CD4-positive, alpha-beta T cell (primary cell): ENCODE data around the gene JMJD4. TPM values are rescaled to one million over a fixed set of nuclear protein-coding genes. Genes with fewer than 3 reads are reported as not detected.
"Not testable (repeated sequence)": the region's sequence is repeated elsewhere in the genome, so short reads cannot be mapped to it uniquely, and the experiment has no call there.

Source experiments
- ATAC-seq: fragments of 200-7000 bp; cut with Tn5 transposase; one replicate; pipeline ENCODE4 v1.10.0; 2022; ENCODE audit warnings: mild to moderate bottlenecking; ENCODE audit not compliant: poor library complexity
- CTCF ChIA-PET: fragments of 350-600 bp; sonication (Branson Sonifier 250); formaldehyde crosslinking; loops from one replicate; lab custom pipeline; 2021; ENCODE audit warnings: antibody characterized with exemption, inconsistent platforms; lab: Charles Lee
- POLR2A ChIA-PET: fragments of 350-600 bp; sonication (Branson Sonifier 250); formaldehyde crosslinking; loops from one replicate; lab custom pipeline; 2021; ENCODE audit warnings: antibody characterized with exemption, inconsistent platforms; lab: Charles Lee
- DNase-seq, 14 experiments: peaks; one replicate each; pipeline ENCODE4 v3.0.0-alpha.2; 2013 to 2020; ENCODE audit warnings: mixed read lengths in 2 of 14
- H3K27ac ChIP-seq, 2 donors: one replicate each; pipeline versions ENCODE4 v1.5.1 to v1.7.0; 2013; ENCODE audit warnings: low read length in 2 of 2, low read depth in 1 of 2, mild to moderate bottlenecking in 1 of 2
- H3K27me3 ChIP-seq, 2 experiments: 1 replicate in 1 of 2; 2 replicates in 1 of 2; pipeline versions ENCODE4 v1.6.1 to v1.7.0; 2013; ENCODE audit warnings: low read length in 2 of 2, control low read depth in 1 of 2, mild to moderate bottlenecking in 1 of 2, moderate library complexity in 1 of 2; ENCODE audit not compliant: insufficient read depth in 2 of 2, control insufficient read depth in 1 of 2
- H3K36me3 ChIP-seq: one replicate; pipeline ENCODE4 v1.6.1; 2013; ENCODE audit warnings: low read length, control low read depth; ENCODE audit not compliant: insufficient read depth
- H3K4me1 ChIP-seq: one replicate; pipeline ENCODE4 v1.6.1; 2013; ENCODE audit warnings: low read length, control low read depth; ENCODE audit not compliant: insufficient read depth
- H3K4me3 ChIP-seq: one replicate; pipeline ENCODE4 v1.5.1; 2013; ENCODE audit warnings: mild to moderate bottlenecking, low read length, moderate library complexity
- H3K9me3 ChIP-seq, 2 experiments: 1 replicate in 1 of 2; 2 replicates in 1 of 2; pipeline versions ENCODE4 v1.6.1 to v1.7.0; 2013; ENCODE audit warnings: low read length in 2 of 2, mild to moderate bottlenecking in 2 of 2, control low read depth in 1 of 2, moderate library complexity in 1 of 2; ENCODE audit not compliant: control insufficient read depth in 1 of 2, insufficient read depth in 1 of 2
- H3K27ac Mint-ChIP-seq: one replicate; pipeline ENCODE4 v1.8.0; 2020; ENCODE audit warnings: mixed read lengths
- H3K27me3 Mint-ChIP-seq: one replicate; pipeline ENCODE4 v1.8.0; 2021; ENCODE audit warnings: mixed read lengths
- H3K36me3 Mint-ChIP-seq: one replicate; pipeline ENCODE4 v1.8.0; 2021; ENCODE audit warnings: low read depth, mixed read lengths
- H3K4me1 Mint-ChIP-seq: one replicate; pipeline ENCODE4 v1.8.0; 2021; ENCODE audit warnings: low read depth, mixed read lengths
- H3K4me3 Mint-ChIP-seq: one replicate; pipeline ENCODE4 v1.8.0; 2020; ENCODE audit warnings: mild to moderate bottlenecking, mixed read lengths
- H3K9me3 Mint-ChIP-seq: one replicate; pipeline ENCODE4 v1.8.0; 2020; ENCODE audit warnings: mixed read lengths
- intact Hi-C, 2 experiments: fragments of 100-400 bp; cut with DNase I in 1 of 2; cut with micrococcal nuclease in 1 of 2; formaldehyde crosslinking; loops; one replicate each; pipeline versions ENCODE4 v1.15.1 to v1.9.0; 2023 to 2025; cut with DNase I, micrococcal nuclease
- total RNA-seq, 174 experiments: library from RNA in 2 of 174; stranded (reverse) in 2 of 174; gene quantifications; one replicate each; pipeline ENCODE4 v1.2.3 and lab custom pipeline; 2021 to 2026
- TF ChIP-seq, protein P1 (sequence below): fragments of 200-600 bp; IDR thresholded peaks from one replicate; pipeline ENCODE4 v1.8.0; 2022; ENCODE audit warnings: antibody characterized with exemption, mild to moderate bottlenecking

JMJD4 gene
- total RNA-seq, 2 experiments from 2014 or later = 11.4 to 11.9 TPM

DNA sequence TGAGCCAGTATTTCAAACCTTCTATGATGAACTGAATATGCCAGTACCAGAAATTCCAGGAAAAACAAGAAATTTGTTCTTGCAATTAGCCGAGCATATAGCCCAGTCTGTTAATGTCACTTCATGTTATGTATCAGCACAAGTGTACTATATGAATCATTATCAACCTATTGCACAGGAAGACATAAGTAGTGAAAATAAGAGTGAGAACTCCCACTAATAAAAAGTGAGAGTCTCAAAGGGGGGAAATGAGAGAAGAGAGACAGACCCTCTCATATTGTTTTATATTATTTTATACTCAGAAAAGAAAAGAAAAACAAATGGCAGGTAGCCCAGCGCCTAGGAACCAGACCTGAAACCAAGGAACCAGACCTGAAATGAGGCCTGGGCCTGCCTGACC is 16.2 kb downstream of the JMJD4 start:
- H3K36me3 ChIP-seq = no peaks in the 10 kb centered on the region
- Mint-ChIP-seq H3K4me3 (no peak overlapping the region), H3K9me3 (peaks cover 34% of the 10 kb centered on the region), H3K4me1 (no peaks in the 10 kb centered on the region), H3K27me3 (no peaks in the 10 kb centered on the region), H3K36me3 (peaks cover 40% of the 10 kb centered on the region), H3K27ac (no peak overlapping the region)
- ATAC-seq (no peak), DNase-seq (no peak)
- H3K4me3 ChIP-seq = no peak overlapping the region
- POLR2A ChIA-PET = no interaction called here
- no peaks in the 10 kb centered on the region for H3K27me3 ChIP-seq
- no peaks in the 10 kb centered on the region for H3K4me1 ChIP-seq
- H3K9me3 ChIP-seq = peaks cover 28 to 38% of the 10 kb centered on the region in 2 experiments
- no peak overlapping the region for H3K27ac ChIP-seq
- TF ChIP-seq, protein P1, sequence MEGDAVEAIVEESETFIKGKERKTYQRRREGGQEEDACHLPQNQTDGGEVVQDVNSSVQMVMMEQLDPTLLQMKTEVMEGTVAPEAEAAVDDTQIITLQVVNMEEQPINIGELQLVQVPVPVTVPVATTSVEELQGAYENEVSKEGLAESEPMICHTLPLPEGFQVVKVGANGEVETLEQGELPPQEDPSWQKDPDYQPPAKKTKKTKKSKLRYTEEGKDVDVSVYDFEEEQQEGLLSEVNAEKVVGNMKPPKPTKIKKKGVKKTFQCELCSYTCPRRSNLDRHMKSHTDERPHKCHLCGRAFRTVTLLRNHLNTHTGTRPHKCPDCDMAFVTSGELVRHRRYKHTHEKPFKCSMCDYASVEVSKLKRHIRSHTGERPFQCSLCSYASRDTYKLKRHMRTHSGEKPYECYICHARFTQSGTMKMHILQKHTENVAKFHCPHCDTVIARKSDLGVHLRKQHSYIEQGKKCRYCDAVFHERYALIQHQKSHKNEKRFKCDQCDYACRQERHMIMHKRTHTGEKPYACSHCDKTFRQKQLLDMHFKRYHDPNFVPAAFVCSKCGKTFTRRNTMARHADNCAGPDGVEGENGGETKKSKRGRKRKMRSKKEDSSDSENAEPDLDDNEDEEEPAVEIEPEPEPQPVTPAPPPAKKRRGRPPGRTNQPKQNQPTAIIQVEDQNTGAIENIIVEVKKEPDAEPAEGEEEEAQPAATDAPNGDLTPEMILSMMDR = no peak
- intact Hi-C loops = no loop called here
- CTCF ChIA-PET = no interaction called here

DNA sequence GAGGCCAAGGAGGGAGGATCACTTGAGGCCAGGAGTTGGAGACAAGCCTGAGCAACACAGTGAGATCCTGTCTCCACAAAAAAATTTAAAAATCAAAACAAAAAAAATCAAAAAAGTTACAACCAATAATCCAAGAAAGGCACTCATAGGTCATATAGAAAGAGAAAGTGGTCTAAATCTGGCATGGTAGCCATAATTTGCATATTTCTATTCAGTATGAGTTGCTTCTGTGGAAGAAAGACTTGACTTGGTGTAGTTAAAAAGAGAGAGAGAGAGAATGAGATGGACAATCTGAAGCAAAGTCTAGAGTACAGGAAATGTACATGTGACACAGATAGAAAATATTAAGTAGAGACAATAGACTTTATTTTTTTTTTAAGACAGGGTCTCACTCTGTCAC is 22.5 kb downstream of the JMJD4 start:
- H3K27ac Mint-ChIP-seq = no peak overlapping the region
- POLR2A ChIA-PET = no interaction called here

DNA sequence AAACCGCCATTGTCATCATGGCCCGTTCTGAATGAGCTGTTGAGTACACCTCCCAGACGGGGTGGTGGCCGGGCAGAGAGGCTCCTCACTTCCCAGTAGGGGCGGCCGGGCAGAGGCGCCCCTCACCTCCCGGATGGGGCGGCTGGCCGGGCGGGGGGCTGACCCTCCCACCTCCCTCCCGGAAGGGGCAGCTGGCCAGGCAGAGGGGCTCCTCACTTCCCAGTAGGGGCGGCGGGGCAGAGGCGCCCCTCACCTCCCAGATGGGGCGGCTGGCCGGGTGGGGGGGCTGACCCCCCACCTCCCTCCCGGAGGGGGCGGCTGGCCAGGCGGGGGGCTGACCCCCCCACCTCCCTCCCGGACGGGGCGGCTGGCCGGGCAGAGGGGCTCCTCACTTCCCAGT is 24.6 kb downstream of the JMJD4 start:
- H3K36me3 ChIP-seq, POLR2A ChIA-PET, H3K4me1 ChIP-seq, H3K27ac ChIP-seq, H3K27ac Mint-ChIP-seq, H3K27me3 Mint-ChIP-seq, intact Hi-C loops, H3K4me3 Mint-ChIP-seq, H3K4me3 ChIP-seq, ATAC-seq, H3K4me1 Mint-ChIP-seq, DNase-seq, CTCF ChIA-PET, H3K36me3 Mint-ChIP-seq, H3K27me3 ChIP-seq: not testable (repeated sequence)
- peaks cover 14% of the 10 kb centered on the region for H3K9me3 Mint-ChIP-seq
- peaks cover 0 to 18% of the 10 kb centered on the region in 2 experiments for H3K9me3 ChIP-seq

More for the DNA sequence above, 22.5 kb downstream of the JMJD4 start:
- no peaks in the 10 kb centered on the region for H3K27me3 ChIP-seq
- H3K4me3 ChIP-seq = no peak overlapping the region
- DNase-seq = no peak
- CTCF ChIA-PET = no interaction called here
- no peaks in the 10 kb centered on the region for H3K4me1 ChIP-seq
- no peak for ATAC-seq
- peaks cover 12% of the 10 kb centered on the region for H3K36me3 Mint-ChIP-seq
- H3K27ac ChIP-seq = no peak overlapping the region
- H3K9me3 ChIP-seq = peaks cover 0 to 19% of the 10 kb centered on the region in 2 experiments
- H3K9me3 Mint-ChIP-seq = peaks cover 14% of the 10 kb centered on the region
- no peaks in the 10 kb centered on the region for H3K36me3 ChIP-seq
- no peaks in the 10 kb centered on the region for H3K27me3 Mint-ChIP-seq
- H3K4me1 Mint-ChIP-seq = peaks cover 6% of the 10 kb centered on the region
- TF ChIP-seq, protein P1 = no peak
- intact Hi-C loops = no loop called here
- no peak overlapping the region for H3K4me3 Mint-ChIP-seq

DNA sequence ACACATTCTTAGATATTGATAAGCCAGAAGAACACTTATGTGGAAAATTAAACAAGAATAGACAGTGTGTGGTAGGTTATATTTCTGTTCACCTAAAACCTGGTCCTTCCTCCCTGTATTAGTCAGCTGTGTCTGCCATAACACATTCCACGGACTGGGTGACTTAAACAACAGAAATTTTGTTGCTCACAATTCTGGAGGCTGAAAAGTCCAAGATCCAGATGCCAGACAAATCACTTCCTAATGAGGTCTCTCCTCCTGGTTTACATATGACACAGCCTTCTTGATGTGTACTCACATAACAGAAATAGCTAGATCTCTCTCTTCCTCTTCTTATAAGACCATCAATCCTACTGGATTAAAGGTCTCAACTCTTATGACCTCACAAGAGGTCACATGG is 25.7 kb downstream of the JMJD4 start:
- peaks cover 6% of the 10 kb centered on the region for H3K36me3 Mint-ChIP-seq
- Histone ChIP-seq H3K27ac (no peak overlapping the region), H3K4me1 (no peaks in the 10 kb centered on the region), H3K27me3 (no peaks in the 10 kb centered on the region), H3K36me3 (no peaks in the 10 kb centered on the region), H3K4me3 (no peak overlapping the region), H3K9me3 (peaks cover 0 to 18% of the 10 kb centered on the region in 2 experiments)
- H3K4me1 Mint-ChIP-seq = peaks cover 8% of the 10 kb centered on the region
- TF ChIP-seq, protein P1 = no peak
- DNase-seq = no peak
- ChIA-PET CTCF (interaction anchor here (0.7 kb wide), 1 partner anchor 79 kb away, joined by 3 read pairs; no protein-coding TSS in a partner anchor), POLR2A (no interaction called here)
- H3K4me3 Mint-ChIP-seq = no peak overlapping the region
- H3K27me3 Mint-ChIP-seq = no peaks in the 10 kb centered on the region
- intact Hi-C loops = no loop called here
- H3K9me3 Mint-ChIP-seq = peaks cover 11% of the 10 kb centered on the region
- H3K27ac Mint-ChIP-seq = no peak overlapping the region
- ATAC-seq = no peak
